SU-DHL-6 (cell line): ENCODE results near the gene PBX1.

ENCODE experiments used
- EZH2phosphoT487 ChIP-seq: fragments of 200-600 bp; sonication (generic), shearing (Covaris generic); conservative IDR thresholded peaks from 2 replicates; pipeline ENCODE4 v1.6.1; 2018; ENCODE audit warnings: mild to moderate bottlenecking, antibody characterized with exemption, low read length, moderate library complexity, mixed read lengths
- TF ChIP-seq, protein P1 (sequence below): fragments of 200-600 bp; sonication (generic); IDR thresholded peaks from one replicate; pipeline ENCODE4 v1.5.1; 2017; ENCODE audit warnings: antibody characterized with exemption, mild to moderate bottlenecking, low read length, moderate library complexity; ENCODE audit not compliant: insufficient read depth, poor library complexity, severe bottlenecking

- TF ChIP-seq, protein P1, sequence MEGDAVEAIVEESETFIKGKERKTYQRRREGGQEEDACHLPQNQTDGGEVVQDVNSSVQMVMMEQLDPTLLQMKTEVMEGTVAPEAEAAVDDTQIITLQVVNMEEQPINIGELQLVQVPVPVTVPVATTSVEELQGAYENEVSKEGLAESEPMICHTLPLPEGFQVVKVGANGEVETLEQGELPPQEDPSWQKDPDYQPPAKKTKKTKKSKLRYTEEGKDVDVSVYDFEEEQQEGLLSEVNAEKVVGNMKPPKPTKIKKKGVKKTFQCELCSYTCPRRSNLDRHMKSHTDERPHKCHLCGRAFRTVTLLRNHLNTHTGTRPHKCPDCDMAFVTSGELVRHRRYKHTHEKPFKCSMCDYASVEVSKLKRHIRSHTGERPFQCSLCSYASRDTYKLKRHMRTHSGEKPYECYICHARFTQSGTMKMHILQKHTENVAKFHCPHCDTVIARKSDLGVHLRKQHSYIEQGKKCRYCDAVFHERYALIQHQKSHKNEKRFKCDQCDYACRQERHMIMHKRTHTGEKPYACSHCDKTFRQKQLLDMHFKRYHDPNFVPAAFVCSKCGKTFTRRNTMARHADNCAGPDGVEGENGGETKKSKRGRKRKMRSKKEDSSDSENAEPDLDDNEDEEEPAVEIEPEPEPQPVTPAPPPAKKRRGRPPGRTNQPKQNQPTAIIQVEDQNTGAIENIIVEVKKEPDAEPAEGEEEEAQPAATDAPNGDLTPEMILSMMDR = no peak
- TF ChIP-seq EZH2phosphoT487 = no peak
Measured at GRCh38 chr1:164794356-164794755, 235.4 kb downstream of the PBX1 start.
